ENCODE measurements around the gene TET2.

- no peak for TF ChIP-seq FOS (IDR thresholded peaks at IDR 0.05; ENCODE audit: low read depth, low read length)
- TF ChIP-seq CTCF (conservative IDR thresholded peaks at IDR 0.05; ENCODE audit: low read depth, low read length): no peak
- no peak for TF ChIP-seq SMC3 (IDR thresholded peaks at IDR 0.05; ENCODE audit: low read depth, low read length)
- TF ChIP-seq CEBPB (IDR thresholded peaks at IDR 0.05; ENCODE audit: low read depth, low read length): no peak
- TF ChIP-seq POLR2A (IDR thresholded peaks at IDR 0.05; ENCODE audit: low read depth, low read length): no peak
- TF ChIP-seq RAD21 (IDR thresholded peaks at IDR 0.05; ENCODE audit: low read length): no peak
- no peak for TF ChIP-seq NFE2L2 (IDR thresholded peaks at IDR 0.05; ENCODE audit: low read depth, low read length)
- no peak for TF ChIP-seq BHLHE40 (IDR thresholded peaks at IDR 0.05; ENCODE audit: low read depth, low read length)
- no peak for TF ChIP-seq MAFK (IDR thresholded peaks at IDR 0.05; ENCODE audit: low read depth, low read length)
- no peak for TF ChIP-seq RFX5 (IDR thresholded peaks at IDR 0.05; ENCODE audit: low read depth, low read length)
- no peak for TF ChIP-seq MAZ (IDR thresholded peaks at IDR 0.05; ENCODE audit: borderline replicate concordance, low read depth, low read length)
Measured at GRCh38 chr4:105137121-105137875, 9.4 kb upstream of the TET2 start.
